Measurements from ENCODE around the gene METTL9.

- no peak for TF ChIP-seq POLR2AphosphoS5 (IDR thresholded peaks at IDR 0.05; ENCODE audit: borderline replicate concordance, low read depth, low read length)
- no peak for TF ChIP-seq FOXP2 (optimal IDR thresholded peaks at IDR 0.05; ENCODE audit: control extremely low read depth, extremely low read length, insufficient read depth)
Observed at GRCh38 chr16:21664801-21665492, 65.6 kb downstream of the METTL9 start.
